Endometrial microvascular endothelial cells (primary cell): ENCODE measurements around the gene PDK2. TPM values are rescaled to one million over a fixed set of nuclear protein-coding genes. Genes with fewer than 3 reads are reported as not detected.

ENCODE experiments used
- in situ Hi-C: cut with HindIII; loops from 2 replicates; pipeline ENCODE4 v1.10.0; 2017; ENCODE audit warnings: low sequenced_read_pairs, low pct_unique_long_range_greater_than_20kb; ENCODE audit errors: inconsistent ontology term
- total RNA-seq: library from RNA; depleted of rRNA; stranded (reverse); fragments of >200 nt; gene quantifications from one replicate; pipeline ENCODE4 v1.2.3, GENCODE V29; 2015; ENCODE audit errors: inconsistent ontology term

The PDK2 gene
- total RNA-seq, 1 donor from 2014 or later = 12.2 TPM

GRCh38 chr17:50141745-50142110 is 46.6 kb downstream of the PDK2 start:
- in situ Hi-C loops = no loop called here

- in situ Hi-C loops = no loop called here
Measured at GRCh38 chr17:50143461-50144176, 48.5 kb downstream of the PDK2 start.

GRCh38 chr17:50144355-50144754 is 49.2 kb downstream of the PDK2 start:
- in situ Hi-C loops = no loop called here

GRCh38 chr17:50144845-50145531 is 49.8 kb downstream of the PDK2 start:
- in situ Hi-C loops = no loop called here

- in situ Hi-C loops = no loop called here
Measured at GRCh38 chr17:50145532-50146229, 50.5 kb downstream of the PDK2 start.

GRCh38 chr17:50146230-50146926 is 51.2 kb downstream of the PDK2 start:
- in situ Hi-C loops = no loop called here

- in situ Hi-C loops = no loop called here
Measured at GRCh38 chr17:50146927-50147665, 51.9 kb downstream of the PDK2 start.

- in situ Hi-C loops = no loop called here
Measured at GRCh38 chr17:50147841-50148225, 52.7 kb downstream of the PDK2 start.

GRCh38 chr17:50148226-50149090 is 53.3 kb downstream of the PDK2 start:
- in situ Hi-C loops = no loop called here

GRCh38 chr17:50149091-50149416 is 53.9 kb downstream of the PDK2 start:
- in situ Hi-C loops = no loop called here

- in situ Hi-C loops = no loop called here
Measured at GRCh38 chr17:50149417-50150353, 54.5 kb downstream of the PDK2 start.

GRCh38 chr17:50150354-50151040 is 55.3 kb downstream of the PDK2 start, which contains the start of gene PPP1R9B:
Gene PPP1R9B (minus strand): TSS chr17:50150677. CDS start chr17:50150513, 164 bp downstream.
- in situ Hi-C loops = no loop called here

- in situ Hi-C loops = no loop called here
Measured at GRCh38 chr17:50151041-50151936, 56.1 kb downstream of the PDK2 start.

GRCh38 chr17:50151937-50152547 is 56.9 kb downstream of the PDK2 start:
- in situ Hi-C loops = no loop called here

GRCh38 chr17:50152736-50153135 is 57.6 kb downstream of the PDK2 start:
- in situ Hi-C loops = no loop called here
